Stimulated activated CD4-positive, alpha-beta T cell treated with anti-CD3 and anti-CD28 coated beads, Interleukin-1b, Interleukin-23, amount 100 ng/mL, for 1 hour (primary cell): ENCODE measurements around the gene AK1.

Experiments used
- DNase-seq, 2 donors: peaks; one replicate each; pipeline ENCODE4 v3.0.0-alpha.2; 2020; ENCODE audit warnings: low read depth in 2 of 2

AK1 gene

DNA sequence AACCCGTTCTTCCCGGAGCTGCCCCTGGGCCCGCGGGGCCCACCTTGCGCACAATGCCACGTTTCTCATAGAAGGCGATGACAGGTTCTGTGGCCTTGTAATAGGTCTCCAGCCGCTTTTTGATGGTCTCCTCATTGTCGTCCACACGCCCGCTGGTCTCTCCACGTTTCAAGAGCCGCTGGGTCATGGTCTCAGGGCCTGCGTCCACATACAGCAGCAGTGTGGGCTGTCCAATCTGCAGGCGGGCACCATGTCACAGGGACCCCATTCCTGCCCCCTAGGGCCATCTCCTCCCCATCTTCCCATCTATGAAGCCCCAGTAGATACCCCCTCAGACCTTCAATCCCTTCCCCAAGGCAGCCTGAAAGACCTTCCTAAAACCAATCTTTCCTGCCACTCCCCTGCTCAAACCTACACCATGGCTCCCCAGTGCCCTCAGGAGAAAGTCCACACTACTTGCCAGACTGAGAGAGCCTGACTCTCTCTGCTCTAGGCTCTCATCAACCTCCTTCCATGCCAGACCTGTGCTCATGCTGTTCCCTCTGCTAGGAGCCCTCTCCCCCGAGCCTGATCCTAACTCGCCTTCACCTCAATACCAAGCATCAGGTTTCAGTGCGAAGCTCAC, 9.1 kb downstream of the AK1 start:
- DNase-seq = no peak

DNA sequence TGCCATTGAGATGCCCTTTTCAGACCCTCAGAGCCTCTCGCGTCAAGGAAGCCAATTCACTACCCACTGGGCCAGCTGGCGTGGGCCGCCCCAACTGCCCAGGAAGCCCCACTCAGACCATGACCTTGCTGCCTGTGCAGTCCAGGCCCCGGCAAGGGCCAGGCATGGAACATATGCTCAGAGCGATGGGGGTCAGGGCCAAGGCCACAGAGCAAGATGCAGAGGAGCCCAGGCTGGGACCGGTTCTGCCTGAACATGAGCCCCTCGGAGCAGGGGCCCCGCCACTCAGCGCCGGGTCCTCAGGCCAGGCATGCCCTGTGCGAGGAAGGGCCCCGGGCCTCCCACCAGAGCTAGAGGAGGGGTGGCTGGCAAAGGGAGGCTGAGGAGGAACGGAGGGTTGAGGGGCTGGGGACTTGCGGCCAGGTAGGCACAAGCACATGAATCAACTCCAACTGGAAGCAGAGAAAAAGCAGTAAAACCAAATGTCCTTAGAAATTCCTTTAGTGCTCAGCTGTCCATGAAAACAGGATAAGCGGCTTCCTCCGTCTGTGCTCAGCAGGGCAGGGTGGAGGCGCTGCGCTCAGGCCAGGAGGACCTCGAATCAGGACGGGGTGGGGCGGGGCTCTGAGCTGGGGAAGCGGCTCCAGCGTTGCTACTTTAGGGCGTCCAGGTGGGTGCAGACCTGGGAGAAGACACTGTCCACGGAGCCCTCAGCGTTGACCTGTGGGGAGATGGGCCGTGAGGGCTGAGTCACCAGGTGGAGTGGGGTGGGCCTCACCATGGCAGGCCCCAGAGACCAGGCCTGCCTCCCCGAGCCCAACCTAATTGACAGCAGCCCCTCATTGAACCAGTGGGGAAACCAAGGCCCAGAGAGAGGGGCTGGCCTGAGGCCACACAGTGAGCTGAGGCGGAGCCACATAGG, 9.9 kb downstream of the AK1 start:
- no peak for DNase-seq

DNA sequence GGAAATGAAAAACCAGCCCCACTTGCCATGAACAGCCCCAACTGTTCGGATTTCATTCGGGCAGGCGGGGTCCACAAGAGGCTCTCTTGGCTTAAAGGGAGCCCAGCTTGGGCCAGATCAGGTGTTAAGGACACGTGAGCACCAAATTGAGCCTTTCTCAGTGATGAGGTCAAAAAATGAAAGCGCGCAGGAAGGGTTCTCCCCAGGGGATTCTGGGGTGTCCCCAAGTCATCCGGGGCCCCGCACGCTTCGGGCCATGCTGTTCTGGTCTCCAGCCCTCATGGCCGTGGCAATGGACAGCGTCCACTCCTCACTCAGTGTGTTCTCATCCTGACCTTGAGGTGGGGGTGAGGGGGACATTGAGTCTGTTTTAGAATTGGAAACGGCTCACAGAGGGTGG, 10.9 kb downstream of the AK1 start:
- DNase-seq = no peak

DNA sequence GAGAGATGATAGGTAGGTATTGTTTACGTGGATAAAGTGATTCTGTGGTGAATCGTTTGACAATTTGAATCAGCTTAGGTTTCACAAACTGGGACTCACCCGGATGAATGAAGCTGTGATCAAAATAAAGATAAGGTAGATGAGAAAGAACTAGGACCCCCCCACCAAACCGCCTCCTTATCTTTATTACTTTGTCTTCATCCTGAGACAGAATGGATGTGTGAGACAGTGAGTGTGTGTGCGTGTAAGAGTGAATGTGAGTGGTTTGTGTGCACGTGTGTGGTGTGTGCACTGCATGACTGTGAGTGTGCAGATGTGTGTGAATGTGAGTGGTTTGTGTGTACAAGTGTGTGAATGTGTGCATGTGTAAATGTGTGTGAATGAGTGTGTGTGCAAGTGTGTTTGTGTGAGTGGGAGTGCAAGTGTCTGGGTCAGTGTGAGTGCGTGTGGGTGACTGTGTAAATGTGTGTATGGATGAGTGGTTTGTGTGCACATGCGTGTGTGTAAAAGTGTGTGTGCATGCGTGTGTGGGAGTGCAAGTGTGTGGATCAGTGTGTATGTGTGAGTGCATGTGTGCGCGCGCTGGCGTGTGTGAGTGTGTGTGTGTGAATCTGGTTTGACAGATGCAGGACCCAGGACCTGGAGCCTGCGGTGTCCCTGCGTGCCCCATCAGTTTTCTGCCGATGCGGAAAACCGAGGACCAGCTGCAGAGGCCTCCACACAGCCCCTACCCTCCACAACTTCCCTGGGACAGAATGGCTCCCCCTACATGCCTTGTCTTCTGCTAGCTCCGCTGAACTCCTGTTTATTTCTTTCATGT, 11.6 kb downstream of the AK1 start:
- no peak for DNase-seq

DNA sequence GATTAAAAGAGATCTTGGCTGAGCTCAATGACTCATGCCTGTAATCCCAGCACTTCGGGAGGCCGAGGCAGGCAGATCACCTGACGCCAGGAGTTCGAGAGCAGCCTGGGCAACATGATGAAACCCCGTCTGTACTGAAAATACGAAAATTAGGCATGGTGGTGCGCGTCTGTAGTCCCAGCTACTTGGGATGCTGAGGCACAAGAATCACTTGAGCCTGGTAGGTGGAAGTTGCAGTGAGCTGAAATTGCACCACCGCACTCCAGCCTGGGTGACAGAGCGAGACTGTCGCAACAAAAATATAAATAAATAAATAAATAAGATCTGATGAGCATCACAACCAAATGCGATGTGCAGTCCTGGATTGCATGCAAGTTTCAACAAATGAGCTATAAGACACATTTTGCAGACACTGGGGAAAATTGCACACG, 14.3 kb downstream of the AK1 start:
- DNase-seq = no peak

DNA sequence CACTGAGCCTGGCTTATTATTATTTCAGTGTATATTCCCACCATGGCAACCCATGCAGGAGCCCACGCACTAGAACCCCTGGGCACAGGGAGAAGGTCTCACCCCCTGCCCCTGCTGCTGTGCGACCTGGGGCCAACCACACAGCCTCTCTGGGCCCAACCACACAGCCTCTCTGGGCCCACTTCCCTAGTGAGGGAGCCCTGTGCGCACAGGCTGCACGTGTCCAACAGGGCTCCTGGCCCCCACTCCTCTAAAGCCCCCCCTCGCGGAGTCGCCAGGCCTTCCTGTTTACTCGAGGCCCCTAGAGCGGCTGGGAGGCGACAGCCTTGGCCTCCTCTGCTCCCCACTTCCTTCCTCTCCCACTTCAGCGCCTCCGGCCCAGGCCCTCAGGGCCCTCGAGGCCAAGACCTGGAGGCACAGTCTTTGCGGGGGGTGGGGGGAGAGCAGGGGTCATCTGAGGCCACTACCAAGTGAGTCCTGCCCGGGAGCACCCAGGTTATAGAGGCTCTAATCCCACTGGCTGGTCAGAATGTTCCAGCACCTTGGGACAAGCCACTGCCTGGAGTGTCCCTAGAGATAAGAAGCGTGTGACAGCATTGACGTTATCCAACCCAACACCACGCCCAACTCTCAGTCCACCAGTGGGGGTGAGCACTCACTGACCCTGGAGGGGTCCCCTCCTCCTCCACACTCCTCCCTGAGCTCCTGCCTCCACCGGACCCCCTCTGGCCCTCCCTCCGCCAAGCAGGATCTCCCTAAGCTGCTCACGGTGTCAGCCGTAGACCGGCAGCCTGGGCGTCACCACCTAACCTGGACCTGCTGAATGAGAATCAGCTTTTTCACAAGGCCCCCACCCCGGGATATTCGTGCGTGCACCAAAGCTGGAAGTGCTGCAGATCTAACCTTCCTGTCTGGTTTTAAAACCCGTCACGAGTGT, 15.1 kb downstream of the AK1 start:
- no peak for DNase-seq

DNA sequence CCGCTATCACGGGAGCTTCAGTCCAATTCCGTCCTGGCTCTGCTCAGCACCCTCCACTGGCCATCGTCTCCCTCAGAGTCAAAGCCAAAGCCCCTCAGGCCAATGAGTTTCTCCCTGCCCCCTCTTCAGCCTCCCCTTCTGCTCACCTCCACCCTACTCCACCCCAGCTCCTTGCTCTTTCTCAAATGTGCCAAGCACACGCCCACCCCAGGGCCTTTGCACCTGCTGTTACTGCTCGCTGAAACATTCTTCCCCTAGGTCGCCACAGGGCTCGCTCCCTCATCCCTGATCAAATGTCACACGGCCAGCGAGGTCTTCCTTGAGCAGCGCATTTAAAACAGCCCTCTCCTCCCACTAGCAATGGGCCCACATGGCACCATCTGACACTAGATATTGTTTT, 16.7 kb downstream of the AK1 start:
- no peak for DNase-seq

DNA sequence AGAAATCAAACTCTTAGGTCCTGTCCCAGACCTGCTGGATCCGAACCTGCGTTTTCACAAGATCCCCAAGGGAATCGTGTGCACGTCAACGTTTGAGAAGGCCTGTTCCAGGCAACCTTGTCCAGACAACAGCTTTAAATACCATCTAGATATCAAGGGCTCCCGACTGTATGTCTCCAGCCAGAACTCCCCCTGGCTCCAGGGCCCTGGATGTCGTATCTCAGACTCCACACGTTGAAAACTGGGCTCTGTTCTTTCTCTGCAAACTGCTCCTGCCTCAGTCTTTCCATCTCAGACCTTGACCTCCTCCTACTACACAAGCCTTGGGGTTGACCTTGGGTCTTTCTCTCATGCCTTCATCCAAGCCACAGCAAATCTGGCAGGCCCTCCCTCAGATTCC, 17.2 kb downstream of the AK1 start:
- no peak for DNase-seq

DNA sequence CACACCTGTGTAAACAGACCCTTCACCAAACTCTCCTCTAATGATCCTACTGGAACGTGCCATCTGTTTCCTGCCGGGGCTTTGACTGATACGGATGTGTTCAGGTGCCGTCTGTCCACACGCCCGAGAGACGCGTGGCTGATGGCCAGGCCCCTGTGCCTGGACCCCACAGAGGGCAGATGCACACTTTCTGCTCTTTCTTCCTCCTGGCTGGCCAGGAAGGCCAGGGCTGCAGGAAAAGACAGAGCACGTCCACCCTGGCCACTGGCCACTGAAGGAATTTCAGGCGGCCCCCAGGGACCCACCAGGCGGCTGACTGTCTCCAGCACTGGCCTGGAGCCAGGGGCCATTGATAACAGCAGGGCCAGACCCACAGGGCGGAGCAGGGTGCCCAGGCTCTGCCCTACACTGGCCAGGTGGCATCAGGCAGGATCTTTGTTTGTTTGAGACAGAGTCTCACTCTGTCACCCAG, 19.4 kb downstream of the AK1 start:
- DNase-seq = no peak

DNA sequence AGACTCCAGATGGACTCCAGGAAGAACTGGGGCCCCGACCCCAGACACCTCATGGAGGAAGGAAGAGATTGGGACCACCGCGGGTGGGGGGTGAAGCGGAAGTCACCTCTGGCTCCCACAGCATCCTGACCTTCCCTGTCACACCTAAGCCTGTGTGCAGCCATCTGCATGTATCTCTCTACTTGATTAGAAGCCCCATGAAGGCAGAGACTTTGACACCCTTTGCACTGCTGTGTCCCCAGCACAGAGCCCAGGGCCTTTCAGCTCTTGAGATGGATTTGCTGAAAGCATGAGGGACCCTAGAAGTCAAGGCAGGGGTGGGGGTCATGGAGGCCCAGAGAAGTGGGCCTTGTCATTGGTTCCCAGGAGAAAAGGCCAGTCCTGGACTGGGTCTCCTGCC, 20.2 kb downstream of the AK1 start:
- no peak for DNase-seq

DNA sequence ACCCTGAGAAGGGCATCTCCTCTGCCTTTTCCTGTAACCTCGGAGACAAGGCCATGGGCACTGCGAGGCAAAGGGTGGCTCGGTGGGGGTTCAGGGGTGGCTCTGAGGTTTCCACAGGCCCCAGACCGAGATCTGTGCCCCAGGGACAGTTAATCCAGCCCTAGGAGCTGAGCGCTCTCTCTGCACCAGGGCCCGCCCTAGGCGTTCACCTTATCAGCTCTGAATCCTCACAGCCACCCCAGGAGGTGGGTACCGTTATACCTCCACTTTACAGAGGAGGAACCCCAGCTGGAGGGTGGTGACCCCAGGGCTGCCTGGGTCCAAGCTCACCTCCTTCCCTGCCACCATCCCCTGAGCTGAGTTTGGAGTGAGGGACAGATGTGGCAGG, 20.8 kb downstream of the AK1 start:
- DNase-seq = no peak

DNA sequence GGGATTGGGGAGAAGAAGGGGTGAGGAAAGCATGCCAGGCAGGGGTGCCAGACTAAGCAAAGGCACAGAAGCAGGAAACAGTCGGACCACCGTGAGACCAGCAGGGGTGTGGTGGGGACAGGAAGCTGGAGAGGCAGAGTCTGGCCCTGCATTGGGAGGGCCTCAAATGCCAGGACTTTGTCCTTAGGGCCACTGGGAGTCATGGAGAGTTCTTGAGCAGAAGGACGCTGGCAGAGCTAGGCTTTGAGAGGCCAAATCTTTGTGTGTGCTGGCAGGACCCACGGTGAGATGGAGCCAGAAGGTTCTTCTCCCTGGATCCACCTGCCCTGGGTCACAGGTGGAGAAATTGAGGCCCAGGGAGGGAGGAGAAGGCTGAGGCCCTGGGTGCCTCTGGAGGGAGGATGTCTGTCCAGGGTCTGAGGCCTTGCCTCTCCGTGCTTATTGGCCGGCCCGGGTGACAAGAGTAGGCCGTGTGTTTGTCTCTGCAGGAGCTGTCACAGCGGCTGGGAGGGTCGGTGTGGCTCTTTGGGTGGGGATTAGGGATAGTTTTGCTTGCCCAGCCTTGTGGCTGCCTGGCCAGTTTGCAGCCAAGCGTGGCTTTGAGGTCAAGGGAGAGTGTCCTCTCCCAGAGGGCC, 21.3 kb downstream of the AK1 start:
- no peak for DNase-seq

DNA sequence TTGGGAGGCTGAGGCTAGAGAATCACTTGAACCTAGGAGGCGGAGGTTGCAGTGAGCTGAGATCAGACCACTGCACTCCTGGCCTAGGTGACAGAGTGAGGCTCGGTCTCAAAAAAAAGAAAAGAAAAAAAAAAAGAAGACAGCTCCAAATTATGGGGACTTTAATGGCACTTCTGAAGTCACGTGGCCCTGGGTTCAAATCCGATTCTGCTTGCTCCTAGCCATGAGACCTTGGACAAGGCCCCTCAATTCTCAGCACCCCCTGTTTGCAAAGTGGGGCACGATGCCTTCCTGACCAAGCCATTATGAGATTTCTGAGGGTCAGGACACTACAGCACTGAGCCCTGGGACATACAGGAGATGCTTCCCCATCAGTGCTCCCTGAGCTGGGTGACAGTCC, 22.0 kb downstream of the AK1 start:
- no peak for DNase-seq

DNA sequence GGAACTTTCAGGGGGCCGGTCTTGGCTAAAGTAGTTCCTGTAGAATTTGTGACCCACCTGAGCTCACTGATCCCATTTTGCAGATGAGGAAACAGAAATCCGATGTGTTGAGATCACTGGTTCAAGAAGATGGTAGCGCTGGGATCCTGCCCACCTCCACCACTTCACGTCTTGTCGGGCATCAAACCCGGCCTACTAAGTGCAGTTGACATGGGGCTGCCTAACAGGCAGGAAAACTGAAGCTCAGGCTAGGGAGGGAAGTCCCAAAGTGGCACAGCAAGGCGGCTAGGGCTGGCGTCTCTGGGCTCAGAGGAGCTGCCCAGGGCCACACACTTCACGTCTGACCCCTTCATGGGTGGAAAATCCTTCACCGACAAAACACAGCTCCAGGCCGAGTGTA, 22.5 kb downstream of the AK1 start:
- DNase-seq = no peak

DNA sequence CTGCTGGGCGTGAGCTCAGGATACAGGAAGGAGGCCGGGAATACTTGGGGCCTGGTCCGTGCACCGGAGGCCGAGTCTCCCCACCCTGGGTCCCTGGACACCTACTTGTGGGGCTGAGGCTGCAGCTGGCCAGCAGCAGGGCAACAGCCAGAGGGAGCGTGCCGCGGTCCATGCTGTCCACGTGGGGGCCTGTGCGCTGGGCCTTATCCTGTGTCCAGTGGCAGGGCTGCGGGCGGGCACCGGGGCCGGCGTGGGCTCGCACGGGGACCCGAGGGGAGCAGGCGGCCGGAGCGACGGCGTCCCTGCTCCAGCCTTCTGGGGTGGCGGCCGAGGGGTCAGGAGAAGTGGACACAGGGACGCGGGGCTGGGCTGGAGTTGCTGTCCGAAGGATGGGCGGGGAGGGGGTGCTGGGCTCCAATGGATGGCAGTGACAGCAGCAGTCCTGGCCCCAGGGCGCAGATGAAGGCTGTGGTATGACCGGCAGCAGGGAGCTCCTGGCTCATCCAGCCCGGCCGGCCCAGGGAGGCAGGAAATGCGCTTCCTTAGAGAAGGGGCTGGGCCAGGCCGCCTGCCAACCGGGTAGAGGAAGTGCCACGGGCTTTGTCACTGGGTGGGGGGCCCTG, 23.2 kb downstream of the AK1 start, which contains the start of gene ENG:
ENG (minus strand) TSS at position 475 of the 623 bp plus-strand sequence; CDS start at position 172, 303 bp downstream.
- DNase-seq = no peak

DNA sequence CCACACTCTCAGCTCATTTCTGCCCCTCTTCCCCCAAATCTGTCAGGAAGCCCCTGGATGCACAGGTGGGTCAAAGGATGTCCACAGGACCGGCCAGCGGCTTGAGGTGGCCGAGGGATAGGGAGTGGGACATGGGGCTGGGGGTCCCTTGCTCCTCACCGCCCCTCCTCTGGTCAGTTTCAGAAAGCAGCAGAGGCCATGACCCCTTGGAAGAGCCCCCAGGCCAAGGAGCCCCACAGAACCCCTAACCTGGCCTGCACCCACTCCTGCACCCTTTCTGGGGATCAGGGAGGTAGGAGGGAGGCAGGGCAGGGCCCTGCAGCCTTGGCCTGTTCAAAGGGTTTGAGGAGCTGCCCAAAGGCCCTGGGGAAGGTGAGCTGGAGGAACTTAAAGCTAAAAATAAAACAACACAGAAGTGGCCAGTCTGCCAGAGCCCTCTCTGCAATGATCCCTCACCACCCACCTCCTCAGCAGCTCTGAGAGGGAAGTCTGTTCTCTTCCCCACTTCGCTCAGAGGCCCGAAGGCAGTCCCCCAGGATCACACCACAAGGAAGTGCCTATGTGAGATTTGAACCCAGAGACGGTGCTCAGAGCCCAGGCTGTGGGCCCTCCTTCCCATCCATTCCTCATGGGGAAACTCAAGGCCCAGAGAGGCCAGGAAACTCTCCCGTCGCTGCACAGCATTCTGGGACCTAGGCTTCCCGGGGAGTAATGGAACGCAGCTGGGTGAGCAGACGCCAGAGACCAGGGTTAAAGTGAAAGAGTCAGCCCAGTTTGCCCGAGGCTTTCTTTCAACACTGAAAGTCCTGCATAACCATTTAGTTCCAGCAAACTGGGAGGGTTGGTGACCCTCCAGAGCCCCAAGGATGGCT, 23.9 kb downstream of the AK1 start:
- no peak for DNase-seq

DNA sequence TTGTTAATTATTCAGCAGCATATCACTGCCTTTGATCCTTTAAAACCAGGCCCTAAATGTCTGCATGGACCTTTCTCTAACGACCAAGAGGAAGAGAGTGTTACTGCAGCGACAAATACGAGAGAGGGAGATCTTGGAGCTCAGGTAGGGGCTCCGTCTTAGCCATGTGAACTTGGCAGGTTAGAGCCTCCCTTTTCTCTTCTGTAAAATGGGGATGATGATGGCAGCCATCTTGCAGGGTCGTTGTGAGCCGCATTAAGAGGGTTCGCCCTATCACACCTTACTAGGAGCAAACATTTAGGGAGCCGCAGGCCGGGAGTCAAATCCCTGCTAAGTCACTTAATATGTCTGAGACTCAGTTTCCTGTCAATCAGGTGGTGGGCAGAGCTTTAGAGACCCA, 24.6 kb downstream of the AK1 start:
- DNase-seq = no peak

DNA sequence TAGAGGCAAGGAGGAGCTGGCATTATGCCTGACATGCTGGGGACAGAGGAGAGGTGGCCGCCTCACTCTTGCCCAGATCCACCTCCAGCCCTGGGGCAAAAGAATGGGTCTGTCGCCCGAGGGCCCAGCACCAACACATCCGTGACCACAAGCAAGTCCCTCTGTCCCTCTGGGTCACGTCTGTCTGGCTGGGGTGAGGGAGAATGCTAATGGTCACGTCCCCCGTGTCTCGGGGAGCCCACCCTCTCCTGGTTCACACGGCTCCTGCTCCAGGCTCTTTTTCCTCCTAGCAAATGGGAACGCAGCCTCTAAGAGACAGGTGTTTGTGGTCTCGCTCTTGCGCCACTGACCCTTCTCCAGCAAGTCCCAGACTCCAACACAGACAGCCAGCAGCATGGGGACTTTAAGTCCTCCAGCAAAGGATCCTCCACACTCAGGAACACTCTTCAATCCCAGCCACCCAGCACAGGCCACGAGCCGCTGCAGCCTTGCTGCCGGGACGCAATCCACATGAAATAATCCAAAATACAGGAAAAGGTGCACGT, 27.1 kb downstream of the AK1 start:
- DNase-seq = no peak
